Dendritic cell treated with granulocyte-macrophage colony-stimulating factor and Interleukin-4, amounts not matched to agents 40 ng/mL and 50 ng/mL, for 4 days (primary cell): ENCODE data around the gene PRKAR2B.

Experiments
- H3K27ac Mint-ChIP-seq: one replicate; pipeline ENCODE4 v1.8.0; 2022; ENCODE audit warnings: mild to moderate bottlenecking, mixed read lengths
- H3K27me3 Mint-ChIP-seq: one replicate; pipeline ENCODE4 v1.8.0; 2022; ENCODE audit warnings: mild to moderate bottlenecking, mixed read lengths
- H3K36me3 Mint-ChIP-seq: one replicate; pipeline ENCODE4 v1.8.0; 2022; ENCODE audit warnings: low read depth, mixed read lengths
- H3K4me1 Mint-ChIP-seq: one replicate; pipeline ENCODE4 v1.8.0; 2022; ENCODE audit warnings: low read depth, mixed read lengths
- H3K4me3 Mint-ChIP-seq: one replicate; pipeline ENCODE4 v1.8.0; 2022; ENCODE audit warnings: mild to moderate bottlenecking, moderate library complexity, mixed read lengths
- H3K9me3 Mint-ChIP-seq: one replicate; pipeline ENCODE4 v1.8.0; 2022; ENCODE audit warnings: mixed read lengths
- intact Hi-C: fragments of 100-400 bp; cut with micrococcal nuclease; formaldehyde crosslinking; loops from one replicate; pipeline ENCODE4 v1.15.0; 2022

The PRKAR2B gene

GRCh38 chr7:107206706-107207105, 162.2 kb downstream of the PRKAR2B start:
- peaks cover 96% of the 10 kb centered on the region for H3K36me3 Mint-ChIP-seq
- intact Hi-C loops: no loop called here
- no peak overlapping the region for H3K27ac Mint-ChIP-seq
- H3K4me1 Mint-ChIP-seq: no peaks in the 10 kb centered on the region
- H3K27me3 Mint-ChIP-seq: no peaks in the 10 kb centered on the region
- no peaks in the 10 kb centered on the region for H3K9me3 Mint-ChIP-seq
- no peak overlapping the region for H3K4me3 Mint-ChIP-seq

DNA sequence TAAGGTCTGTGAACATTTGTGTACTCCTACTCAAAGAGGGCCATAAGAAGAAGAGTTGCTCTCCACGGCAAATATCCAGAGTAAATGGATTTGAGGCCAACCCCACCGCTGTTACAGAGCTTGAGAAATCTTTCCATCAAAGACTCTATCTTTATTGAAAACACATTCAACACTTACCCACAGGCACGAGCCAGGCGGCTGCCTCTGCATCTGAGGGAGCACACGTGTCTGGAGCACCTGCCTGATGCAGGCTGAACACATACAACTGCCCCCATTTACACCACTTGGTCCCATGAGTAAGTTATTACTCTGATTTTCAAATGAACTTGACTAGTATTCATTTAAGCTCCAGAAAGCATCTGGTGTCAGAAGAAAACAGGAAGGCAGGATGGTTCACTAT, 163.0 kb downstream of the PRKAR2B start:
- H3K27ac Mint-ChIP-seq: no peak overlapping the region
- intact Hi-C loops: no loop called here

DNA sequence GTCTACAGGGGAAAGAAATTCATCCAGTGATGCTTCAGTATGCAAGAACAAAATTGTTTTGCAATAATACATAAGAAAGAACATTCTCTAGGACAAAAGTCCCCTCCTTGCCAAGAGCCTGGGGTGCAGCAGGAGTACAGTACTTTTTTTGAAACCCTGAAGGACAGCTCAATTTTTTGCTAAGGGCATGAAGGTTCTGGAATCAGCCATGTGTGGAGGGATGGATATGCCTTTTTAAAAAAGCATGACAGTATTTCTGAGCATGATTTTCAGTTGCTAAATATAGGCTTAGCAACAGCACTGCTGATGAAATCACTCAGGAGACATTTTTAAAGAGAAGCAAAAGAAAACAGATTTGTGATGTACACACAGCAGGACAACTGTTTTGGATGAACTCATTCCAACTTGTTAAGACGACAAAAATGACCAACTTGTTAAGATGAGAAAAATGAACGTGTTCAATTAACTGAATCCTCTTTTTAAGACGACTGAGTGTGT, 163.6 kb downstream of the PRKAR2B start:
- no peaks in the 10 kb centered on the region for H3K9me3 Mint-ChIP-seq
- H3K27me3 Mint-ChIP-seq: no peaks in the 10 kb centered on the region
- no peak overlapping the region for H3K4me3 Mint-ChIP-seq
- H3K4me1 Mint-ChIP-seq: peaks cover 7% of the 10 kb centered on the region
- H3K36me3 Mint-ChIP-seq: peaks cover 82% of the 10 kb centered on the region
- intact Hi-C loops: no loop called here
- no peak overlapping the region for H3K27ac Mint-ChIP-seq

More for the DNA sequence above, 163.0 kb downstream of the PRKAR2B start:
- no peaks in the 10 kb centered on the region for H3K9me3 Mint-ChIP-seq
- H3K36me3 Mint-ChIP-seq: peaks cover 88% of the 10 kb centered on the region
- H3K4me1 Mint-ChIP-seq: peaks cover under 1% of the 10 kb centered on the region
- H3K4me3 Mint-ChIP-seq: no peak overlapping the region
- H3K27me3 Mint-ChIP-seq: no peaks in the 10 kb centered on the region

- intact Hi-C loops: no loop called here
- Mint-ChIP-seq H3K9me3 (no peaks in the 10 kb centered on the region), H3K27ac (no peak overlapping the region), H3K36me3 (peaks cover 77% of the 10 kb centered on the region), H3K27me3 (no peaks in the 10 kb centered on the region), H3K4me1 (peaks cover 12% of the 10 kb centered on the region), H3K4me3 (no peak overlapping the region)
These were observed 164.1 kb downstream of the PRKAR2B start for GRCh38 chr7:107208563-107208962.

- peaks cover 74% of the 10 kb centered on the region for H3K36me3 Mint-ChIP-seq
- peaks cover 13% of the 10 kb centered on the region for H3K4me1 Mint-ChIP-seq
- intact Hi-C loops: no loop called here
These were observed 165.1 kb downstream of the PRKAR2B start for GRCh38 chr7:107209565-107209964.

DNA sequence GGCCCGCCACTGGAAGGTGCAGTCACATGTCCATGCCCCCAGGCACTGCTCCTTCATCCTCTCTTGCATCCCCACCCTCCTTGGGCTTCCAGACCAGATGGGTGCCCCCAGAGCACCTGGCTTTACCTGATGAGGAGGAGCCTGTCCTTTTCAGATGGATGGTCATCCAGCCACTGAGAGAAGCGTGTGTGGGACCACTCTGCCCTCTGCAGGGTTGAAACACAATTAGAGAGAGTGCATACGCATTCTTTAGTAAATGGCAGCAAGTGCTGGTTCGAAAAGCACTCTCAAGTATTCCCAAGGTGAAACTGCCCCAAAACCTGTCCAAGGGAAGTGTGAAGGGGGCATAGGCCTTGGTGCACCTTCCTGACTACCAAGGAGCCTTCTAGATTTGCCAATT, 165.9 kb downstream of the PRKAR2B start:
- intact Hi-C loops: no loop called here
- Mint-ChIP-seq H3K27ac (no peak overlapping the region), H3K9me3 (peaks cover 9% of the 10 kb centered on the region), H3K4me3 (no peak overlapping the region), H3K27me3 (no peaks in the 10 kb centered on the region), H3K4me1 (peaks cover 13% of the 10 kb centered on the region), H3K36me3 (peaks cover 74% of the 10 kb centered on the region)

More at GRCh38 chr7:107209565-107209964, 165.1 kb downstream of the PRKAR2B start:
- no peak overlapping the region for H3K27ac Mint-ChIP-seq
- peaks cover under 1% of the 10 kb centered on the region for H3K9me3 Mint-ChIP-seq
- no peak overlapping the region for H3K4me3 Mint-ChIP-seq
- no peaks in the 10 kb centered on the region for H3K27me3 Mint-ChIP-seq
